Activated CD4-positive, CD25-positive, alpha-beta regulatory T cell (primary cell): ENCODE measurements around the gene CMIP.
"Not testable (repeated sequence)": the region's sequence is repeated elsewhere in the genome, so short reads cannot be mapped to it uniquely, and the experiment has no call there.

Source experiments
- DNase-seq, 4 experiments: peaks; one replicate each; lab custom pipeline; 2025; lab: John Stamatoyannopoulos, UW

Gene CMIP

DNA sequence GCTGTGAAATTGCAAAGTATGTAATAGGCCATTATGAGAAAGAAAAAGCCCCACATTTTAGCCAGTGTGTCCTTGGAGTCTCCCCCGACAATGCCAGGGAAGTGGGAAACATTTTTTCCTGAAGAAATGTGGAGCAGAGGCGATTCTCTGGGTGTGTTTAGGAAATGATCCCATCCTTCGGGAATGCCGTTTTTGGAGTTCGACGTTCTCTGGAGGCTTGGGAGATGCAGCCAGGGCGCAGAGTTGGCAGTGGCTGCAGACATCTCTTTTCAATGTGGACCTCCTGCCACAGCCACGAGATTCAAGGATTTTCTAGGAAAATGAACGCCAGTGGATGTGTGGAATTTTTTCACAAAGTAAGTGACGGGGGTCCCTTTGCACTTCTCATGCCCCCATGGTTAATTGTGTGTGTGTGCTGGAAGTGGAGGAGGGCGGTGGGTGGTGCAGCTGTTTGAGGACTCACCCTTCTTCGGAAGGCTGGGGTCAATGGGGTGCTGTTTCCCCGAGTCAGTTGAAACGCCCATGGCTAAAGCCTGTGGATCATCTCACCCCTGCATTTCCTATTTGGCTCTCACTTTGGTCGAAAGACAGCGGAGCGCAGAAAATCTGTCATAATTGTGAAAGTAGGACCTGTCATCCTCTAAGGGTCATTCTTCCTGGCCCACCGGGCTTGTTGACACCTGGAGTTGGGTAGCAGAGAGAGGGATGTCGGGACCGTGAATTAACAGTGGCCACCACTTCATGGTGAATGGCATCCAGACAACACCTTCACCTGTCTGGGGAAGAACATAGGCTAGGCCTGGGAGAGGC is 73.2 kb downstream of the CMIP start:
- DNase-seq: no peak

DNA sequence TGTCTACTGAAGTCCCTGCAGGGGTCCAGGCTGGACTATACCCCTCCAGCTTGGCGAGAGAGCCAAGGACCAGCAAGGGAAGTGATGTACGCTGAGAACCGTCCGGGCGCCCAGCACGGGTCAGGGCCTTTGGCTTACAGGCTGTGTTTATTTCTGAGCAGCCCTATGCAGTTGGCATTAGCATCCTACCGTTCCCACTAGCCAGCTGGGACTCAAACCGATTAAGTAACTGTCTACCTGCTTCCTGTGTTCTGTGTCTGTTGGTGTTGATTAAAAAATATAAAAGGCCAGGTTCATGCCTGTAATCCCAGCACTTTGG is 73.8 kb downstream of the CMIP start:
- no peak for DNase-seq

DNA sequence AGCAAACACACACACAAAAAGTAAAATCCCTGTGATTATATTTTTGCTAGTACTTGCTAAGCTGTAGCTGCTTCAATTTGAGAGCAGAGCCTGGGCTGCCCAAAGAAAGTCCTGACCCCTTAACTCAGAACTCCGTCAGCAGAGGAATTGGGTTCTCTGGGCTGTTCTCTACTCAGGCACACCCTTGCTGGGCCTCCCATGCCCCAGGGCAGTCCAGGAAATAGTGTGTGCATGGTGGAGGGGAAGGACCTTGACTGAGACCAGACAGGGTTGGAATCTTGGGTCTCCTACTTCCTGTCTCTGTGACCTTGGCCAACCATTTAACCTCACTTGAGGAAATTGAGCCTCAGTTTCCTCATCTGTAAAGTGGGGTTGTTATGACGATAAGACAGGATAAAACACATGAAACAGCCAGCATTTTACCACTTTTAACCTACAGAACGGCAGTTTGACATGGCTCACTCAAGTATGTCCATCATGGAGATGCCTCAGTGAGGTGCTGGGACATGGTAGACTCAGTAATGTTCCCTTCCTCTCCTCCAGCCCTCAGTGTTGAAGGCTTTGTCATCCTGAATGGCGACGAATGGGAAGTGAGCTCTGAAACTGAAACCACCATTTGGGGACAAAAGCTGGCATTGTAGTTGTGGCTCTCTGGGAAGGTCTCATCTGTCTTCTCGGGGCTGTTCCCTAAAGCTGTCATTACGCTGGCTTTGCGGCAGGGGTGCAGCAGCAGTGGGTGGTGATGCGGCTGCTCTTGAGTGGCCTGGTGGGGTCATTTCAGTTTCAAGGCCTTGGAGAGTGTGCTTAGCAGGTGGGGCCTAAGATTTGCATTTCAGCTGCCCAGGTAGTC is 74.9 kb downstream of the CMIP start:
- DNase-seq: no peak

DNA sequence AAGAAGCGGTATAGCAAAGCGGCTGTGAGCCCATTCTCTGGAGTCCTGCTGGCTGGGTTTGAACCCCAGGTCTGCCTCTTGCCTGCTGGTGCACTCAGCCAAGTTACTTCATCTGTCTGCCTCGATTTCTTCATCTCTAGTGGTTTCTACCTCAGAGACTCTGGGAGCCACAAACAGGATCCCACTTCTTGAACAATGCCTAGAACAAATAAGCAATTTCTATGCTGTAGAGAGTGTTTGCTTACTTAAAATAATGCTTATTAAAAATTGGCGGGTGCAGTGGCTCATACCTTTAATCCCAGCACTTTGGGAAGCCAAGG is 75.5 kb downstream of the CMIP start:
- no peak for DNase-seq

DNA sequence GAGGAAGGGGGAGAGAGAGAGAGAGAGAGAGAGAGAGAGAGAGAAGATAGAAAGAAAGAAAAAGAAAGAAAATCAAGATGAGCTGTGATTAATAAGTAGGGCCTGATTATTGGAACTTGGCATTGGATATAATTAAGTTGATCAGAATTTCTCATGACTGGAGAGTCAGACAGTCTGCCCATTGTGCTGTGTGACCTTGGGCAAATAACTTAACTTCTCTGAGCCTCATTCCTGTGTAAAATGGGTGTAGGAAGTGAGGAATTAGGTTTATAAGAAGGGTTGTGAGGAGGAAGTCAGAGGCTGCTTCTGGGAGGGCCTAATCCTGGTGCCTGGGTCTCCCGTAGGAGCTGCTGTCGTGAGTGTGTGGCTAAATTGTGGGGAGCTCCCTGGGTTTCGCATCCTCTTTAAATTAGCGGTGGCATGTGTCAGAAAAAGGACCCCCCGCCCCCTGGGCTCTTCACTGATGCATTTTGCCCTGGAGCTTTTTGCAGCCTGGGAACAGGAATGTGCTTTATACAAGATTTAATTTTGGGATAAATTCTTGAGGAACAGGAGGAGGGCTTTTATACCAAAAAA is 76.0 kb downstream of the CMIP start:
- DNase-seq: no peak

DNA sequence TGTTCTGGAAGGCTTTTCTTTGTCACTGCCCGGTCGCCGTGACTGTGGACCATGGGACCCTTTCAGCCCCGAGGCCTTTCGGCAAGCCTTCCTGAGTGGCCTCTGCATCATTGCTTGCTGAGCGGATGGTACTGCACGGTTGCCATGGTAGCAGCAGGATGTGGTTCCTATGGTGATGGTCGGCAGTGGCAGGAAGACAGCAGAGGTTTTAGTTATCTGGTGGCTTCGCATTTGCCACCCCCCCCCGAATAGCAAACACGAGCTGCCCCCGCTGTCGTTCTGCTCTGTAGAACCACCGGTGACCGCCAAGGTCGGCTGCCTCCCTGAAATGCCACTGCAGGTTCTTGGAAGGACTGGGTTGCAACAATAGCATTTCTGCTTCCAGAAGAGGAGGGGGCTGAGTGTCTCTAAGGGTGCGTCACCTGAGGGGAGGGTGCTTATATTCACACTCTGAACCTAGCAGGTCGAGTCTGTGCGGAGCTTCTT is 76.6 kb downstream of the CMIP start:
- peak in 3 of 4 experiments; percentile 21 to 64 (median 54) for DNase-seq

DNA sequence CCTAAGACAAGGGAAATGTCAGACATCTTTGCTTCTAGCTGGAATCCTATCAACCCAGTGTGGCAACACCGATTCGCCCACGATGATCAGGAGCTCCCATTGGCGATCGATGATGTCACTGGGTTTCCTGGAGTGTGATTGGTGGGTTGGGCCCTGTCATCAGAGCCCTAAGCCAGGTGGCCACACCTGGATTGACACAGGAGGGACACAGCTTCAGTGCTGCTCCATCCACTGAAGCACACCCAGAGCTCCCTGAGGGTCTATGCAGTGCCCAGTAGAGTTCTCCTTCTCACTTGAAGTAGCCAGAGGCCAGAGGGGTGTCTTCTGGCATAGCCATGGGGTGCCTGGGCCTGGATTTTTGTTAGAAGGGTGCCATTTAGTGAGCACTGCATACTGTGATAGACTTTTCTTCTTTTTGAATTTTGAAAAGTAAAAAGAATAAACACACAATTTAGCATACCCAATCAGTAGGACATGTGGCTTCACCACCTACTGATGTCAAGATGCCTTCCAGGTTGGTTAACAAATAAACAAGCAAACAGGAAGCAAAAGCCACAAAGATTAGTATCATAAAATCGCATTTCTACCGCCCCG is 77.6 kb downstream of the CMIP start:
- no peak for DNase-seq

DNA sequence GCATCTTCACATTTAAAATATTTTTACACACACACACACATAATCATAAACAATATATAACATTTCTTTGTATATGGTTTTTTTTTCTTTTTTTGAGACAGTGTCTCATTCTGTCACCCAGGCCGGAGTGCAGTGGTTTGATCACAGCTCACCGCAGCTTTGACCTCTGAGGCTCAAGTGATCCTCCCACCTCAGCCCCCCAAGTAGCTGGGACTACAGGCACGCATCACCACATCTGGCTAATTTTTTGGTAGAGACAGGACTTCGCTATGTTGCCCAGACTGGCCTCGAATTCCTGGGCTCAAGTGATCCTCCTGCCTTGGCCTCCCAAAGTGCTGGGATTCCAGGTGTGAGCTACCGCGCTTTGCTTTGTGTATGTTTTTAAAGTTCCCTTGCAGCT is 78.2 kb downstream of the CMIP start:
- not testable (repeated sequence) for DNase-seq

DNA sequence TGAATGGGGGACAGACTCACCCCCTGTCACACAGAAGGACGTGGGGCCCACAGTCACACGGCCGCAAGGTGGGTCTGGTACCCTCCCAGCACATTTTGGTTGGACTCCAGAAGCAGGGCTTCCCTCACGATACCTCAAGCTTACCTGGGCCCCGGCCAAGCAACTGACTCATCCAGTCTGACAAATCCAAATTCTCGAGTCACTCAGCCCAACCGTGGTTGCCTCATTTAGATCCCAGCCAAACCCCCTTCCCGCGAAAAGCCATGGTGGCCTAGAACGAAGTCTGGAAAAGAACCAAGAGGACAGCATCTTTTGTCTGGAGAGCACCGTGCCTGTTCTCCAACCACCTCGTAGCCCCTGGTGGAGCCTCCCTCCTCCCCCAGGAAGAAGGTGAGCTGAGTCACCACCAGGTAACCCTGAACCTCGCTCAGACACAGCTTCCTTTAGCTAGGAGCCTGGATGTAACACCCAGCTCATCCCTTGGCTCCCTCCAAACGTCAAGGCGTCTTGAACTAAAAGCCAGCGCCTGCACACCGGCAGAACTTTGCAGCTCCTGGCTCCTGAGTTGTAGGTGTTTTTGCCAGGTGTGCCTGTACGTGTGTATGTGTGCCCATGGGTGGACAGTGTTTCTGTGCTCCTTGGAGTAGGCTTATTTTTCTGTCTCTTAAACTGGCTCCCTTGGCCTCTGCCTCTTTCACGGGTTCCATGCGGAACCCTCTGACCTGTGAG is 78.9 kb downstream of the CMIP start:
- DNase-seq: no peak

DNA sequence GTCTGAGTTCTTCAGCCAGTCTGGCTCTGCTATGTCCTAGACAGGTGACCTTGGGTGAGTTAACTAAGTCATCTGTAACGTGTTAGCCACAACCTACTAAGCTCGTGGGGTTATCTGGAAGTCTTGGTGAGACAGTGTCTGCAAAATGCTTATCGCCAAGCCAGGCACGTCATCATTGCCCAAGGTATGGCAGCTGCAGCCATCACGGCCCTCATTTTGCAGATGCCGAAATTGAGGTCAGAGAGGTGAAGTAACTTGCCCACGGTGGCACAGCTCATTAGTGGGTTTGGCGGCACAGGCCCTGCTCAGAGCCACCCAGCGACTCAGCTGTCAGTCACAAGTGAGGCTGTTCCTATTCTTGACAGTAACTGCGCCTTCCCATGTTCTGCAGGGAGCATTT is 79.8 kb downstream of the CMIP start:
- no peak for DNase-seq

DNA sequence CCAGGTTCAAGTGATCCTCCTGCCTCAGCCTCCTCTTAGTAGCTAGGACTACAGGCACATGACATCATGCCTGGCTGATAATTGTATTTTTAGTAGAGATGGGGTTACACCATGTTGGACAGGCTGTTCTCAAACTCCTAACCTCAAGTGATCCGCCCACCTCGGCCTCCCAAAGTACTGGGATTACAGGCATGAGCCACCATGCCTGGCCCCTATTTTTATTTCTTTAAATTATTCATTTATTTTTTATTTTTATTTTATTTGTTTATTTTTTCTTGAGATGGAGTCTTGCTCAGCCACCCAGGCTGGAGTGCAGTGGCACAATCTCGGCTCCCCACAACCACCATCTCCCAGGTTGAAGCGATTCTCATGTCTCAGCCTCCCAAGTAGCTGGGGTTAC is 80.3 kb downstream of the CMIP start:
- DNase-seq: not testable (repeated sequence)

DNA sequence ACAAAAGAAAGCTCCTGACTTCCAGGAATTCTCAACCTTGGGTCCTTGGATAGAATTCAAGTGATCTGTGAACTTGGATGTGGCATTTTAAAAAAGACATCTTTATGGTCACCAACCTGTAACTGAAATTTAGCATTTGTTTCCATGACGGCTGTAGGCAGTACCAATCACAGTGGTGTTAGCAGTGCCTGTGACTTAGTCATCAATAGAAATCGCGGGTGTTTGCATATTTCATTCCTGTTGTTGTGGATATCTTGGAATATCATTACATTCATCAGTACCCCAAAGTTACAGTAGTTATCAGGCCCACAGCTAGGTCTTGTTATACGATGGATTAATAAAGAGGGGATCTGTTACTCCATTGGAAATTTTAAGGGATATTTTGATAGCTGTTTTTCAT is 81.6 kb downstream of the CMIP start:
- DNase-seq: no peak

DNA sequence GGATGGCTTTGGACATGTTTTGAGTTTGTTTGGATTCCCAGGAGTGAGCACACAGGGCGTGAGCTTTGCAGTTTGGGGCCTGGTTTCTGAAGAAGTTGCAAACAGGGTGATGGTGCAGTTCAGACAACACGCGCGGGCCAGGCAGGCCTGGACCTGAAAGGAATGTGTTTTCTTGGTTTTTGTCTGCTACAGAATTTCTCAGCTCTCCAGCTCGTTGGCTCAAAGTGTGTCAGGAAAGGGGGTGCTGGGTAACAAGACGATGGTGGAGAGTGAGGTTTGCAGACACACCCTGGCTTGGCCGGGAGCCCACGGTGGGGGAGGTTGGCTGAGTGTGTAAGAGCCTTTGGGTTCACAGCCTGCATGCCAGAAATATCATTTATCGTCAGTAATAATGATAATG is 82.3 kb downstream of the CMIP start:
- DNase-seq: no peak

DNA sequence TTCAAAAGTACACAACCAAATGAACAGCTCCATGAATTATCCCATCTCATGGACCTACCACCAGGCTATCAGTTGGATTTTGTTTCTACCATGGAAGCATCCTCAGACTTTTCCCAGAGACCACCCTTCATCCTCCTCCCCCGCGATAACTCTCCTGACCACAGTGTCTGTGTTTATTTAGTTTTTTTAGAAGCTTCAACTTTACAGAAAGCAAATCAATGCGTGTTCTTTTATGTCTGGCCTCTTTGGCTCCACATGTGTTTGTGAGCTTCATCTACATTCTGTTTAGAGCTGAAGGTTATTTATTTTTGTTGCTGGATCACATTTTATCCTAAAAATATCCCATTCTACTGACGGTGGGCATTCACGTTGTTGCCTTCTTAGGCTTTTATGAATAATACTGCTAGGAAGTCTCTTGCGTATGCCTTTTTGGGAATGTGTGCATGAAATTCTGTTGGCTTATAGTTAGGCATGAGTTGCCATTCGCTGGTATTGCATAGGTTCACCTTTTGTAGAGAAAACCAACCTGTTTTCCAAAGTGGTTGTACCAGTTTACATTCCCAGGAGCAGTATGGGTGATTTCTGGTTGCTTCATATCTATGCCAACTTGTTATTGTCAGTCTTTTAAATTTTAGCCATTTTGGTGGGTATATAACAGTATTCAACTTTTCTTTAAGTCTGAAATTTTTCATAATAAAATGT is 83.0 kb downstream of the CMIP start:
- no peak for DNase-seq

DNA sequence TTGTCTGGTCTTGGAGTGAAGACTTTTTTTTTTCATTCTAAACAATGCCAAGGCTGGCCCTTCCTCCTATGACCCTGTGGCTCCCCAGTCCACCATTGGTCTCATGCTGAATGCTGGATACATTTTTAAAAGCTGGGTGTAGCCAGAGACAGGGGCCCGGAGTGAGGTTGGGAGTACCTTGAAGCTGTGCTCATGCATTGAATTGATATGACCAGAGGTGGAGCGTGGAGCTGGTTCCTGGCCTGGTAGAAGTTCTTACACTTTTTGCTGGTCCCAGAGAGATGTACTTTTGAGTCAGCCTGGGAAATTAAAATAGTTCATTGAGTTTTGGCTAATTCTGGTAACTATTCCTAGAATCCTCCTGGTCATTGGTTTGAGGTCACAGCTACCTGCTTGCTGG is 83.6 kb downstream of the CMIP start:
- DNase-seq: no peak

DNA sequence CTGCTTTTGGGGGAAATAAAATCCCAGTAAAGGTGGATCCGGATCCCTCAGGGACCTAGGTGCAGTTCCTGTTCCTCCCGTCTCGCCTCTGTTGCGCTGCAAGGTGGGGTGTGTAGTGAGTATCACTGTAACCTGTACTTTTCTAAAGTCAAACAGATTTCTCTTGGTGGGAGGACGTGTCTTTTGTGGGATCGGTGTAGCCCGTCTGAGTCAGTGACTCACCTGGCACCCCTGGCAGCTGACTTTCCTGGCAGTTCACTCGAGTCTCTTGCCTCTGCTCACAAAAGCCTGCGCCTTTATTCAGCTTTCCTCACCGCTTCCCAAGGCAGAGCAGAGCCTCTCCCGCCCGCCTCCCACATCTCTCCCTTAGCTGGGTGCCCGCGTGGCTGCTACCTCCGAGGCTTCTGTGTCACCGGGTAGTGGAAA is 85.7 kb downstream of the CMIP start:
- DNase-seq: no peak

DNA sequence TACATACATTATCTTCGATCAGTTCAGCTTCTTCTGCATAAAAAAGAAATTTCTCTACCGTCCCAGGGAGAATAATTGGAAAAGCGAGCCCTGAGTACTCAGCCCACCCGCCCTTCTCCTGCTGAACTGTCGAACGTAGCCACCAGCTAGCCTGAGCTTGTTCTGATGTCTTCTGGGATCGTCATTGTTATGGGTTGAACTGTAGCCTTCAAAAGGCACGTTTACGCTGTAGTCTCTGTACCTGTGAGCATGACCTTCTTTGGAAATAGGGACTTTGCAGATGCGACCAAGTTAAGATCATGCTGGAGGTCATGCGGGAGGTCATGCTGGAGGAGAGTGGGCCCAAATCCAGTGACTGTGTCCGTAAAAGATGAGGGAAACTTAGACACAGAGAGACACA is 86.2 kb downstream of the CMIP start:
- no peak for DNase-seq

DNA sequence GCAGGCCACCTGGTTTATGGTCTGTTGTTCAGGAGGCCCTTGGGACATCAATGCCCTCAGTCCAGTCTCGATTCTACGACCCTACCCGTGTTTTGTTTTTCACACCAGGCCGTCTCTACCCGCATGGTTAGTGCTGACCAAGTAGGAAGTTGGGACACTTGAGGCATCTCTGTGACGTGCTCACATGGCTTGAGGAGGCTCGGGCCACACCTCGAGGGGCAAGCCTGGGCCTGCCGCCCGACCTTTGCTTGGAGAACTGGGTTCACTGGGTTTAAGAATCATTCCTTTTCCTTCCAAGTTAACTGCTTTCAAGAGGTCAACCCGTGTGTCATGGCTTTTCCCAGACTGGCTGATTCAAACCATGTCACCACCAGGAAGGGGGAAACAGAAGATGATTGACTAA is 86.8 kb downstream of the CMIP start:
- DNase-seq: no peak

DNA sequence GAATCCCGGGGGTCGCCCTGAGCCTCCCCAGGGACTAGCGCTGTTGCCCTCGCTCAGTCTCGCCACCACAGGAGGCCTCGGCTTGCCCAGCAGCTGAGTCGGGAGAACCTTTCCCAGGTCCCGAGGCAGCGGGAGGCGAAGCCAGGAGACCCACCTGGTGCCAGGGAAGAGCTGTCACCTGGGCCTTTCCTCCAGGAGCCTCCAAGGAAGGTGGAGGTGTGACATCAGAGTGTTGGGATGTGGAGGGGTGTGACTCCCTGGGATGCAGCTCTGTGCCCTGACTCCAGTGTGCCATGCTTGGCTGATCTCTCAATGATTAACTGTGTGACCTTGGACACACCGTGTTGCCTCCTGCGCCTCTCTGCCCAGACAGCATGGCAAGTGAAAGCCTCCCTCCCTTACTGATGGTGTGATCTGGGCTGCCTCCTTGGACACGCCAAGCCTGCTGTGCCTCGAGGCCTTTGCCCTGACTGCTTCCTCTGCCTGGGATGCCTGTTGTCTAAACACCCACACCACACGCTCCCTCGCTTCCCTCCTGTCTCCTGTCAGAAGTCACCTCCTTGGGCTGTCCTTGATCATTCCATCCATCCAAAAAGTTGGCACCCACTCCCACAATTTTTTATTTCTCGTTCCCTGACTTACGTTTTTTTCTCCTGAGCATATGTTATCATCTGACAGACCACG is 88.0 kb downstream of the CMIP start:
- no peak for DNase-seq

DNA sequence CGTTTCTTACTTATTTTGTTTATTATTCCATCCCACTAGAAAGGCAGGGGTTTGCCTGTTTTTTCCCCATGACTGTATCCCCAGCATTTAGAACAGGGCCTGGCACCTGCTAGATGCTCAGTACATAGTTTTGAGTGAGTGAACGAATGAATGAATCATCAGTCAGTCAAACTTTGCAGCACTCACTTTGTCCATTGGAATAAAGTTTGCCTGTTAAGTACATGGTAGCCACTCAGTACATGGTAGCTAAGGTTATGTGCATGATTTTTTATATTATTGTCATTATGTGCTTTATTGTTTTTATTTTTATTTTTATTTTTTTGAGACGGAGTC is 88.5 kb downstream of the CMIP start:
- DNase-seq: no peak
